HepG2 (cell line): ENCODE data around the gene NFXL1. TPM values are rescaled to one million over a fixed set of nuclear protein-coding genes. Genes with fewer than 3 reads are reported as not detected.

Experiments used
- DMAP1 ChIP-seq: IDR thresholded peaks from 2 replicates; pipeline ENCODE4 v1.6.1; 2016
- HOXA5 ChIP-seq: sonication (generic); formaldehyde crosslinking; IDR thresholded peaks from 2 replicates; pipeline ENCODE4 v1.4.0; 2020; ENCODE audit warnings: missing genetic modification reagents
- KDM2A ChIP-seq: sonication (generic); formaldehyde crosslinking; IDR thresholded peaks from 2 replicates; pipeline ENCODE4 v1.4.0; 2020; ENCODE audit warnings: low read depth, missing genetic modification reagents, borderline replicate concordance
- KDM6A ChIP-seq: IDR thresholded peaks from 2 replicates; pipeline ENCODE4 v1.6.1; 2016; ENCODE audit warnings: low read depth
- MAFF ChIP-seq: IDR thresholded peaks from 2 replicates; pipeline ENCODE4 v1.6.1; 2011; ENCODE audit warnings: low read depth, low read length, improper control_type of control experiment
- NAIF1 ChIP-seq: sonication (generic); formaldehyde crosslinking; IDR thresholded peaks from 2 replicates; pipeline ENCODE4 v1.5.0; 2020; ENCODE audit warnings: mild to moderate bottlenecking, missing genetic modification reagents, borderline replicate concordance
- PATZ1 ChIP-seq: sonication (generic); formaldehyde crosslinking; IDR thresholded peaks from 2 replicates; pipeline ENCODE4 v1.4.0; 2020; ENCODE audit warnings: missing genetic modification reagents
- RBM39 ChIP-seq: fragments of 200-400 bp; formaldehyde crosslinking; IDR thresholded peaks from one replicate; pipeline ENCODE4 v1.6.1; 2018; ENCODE audit warnings: antibody characterized with exemption, mild to moderate bottlenecking, low read depth, low read length; ENCODE audit not compliant: poor library complexity, severe bottlenecking
- SIX4 ChIP-seq: sonication (generic); formaldehyde crosslinking; IDR thresholded peaks from 2 replicates; pipeline ENCODE4 v1.4.0; 2020; ENCODE audit warnings: missing genetic modification reagents
- TIGD3 ChIP-seq: sonication (generic); formaldehyde crosslinking; IDR thresholded peaks from 2 replicates; pipeline ENCODE4 v1.5.1; 2020; ENCODE audit warnings: mild to moderate bottlenecking, missing genetic modification reagents, borderline replicate concordance
- ZNF282 ChIP-seq: fragments of 450-650 bp; IDR thresholded peaks from 2 replicates; pipeline ENCODE4 v1.6.1; 2018; ENCODE audit not compliant: partially characterized antibody
- ZNF30 ChIP-seq: sonication (generic); formaldehyde crosslinking; IDR thresholded peaks from 2 replicates; pipeline ENCODE4 v1.5.0; 2020; ENCODE audit warnings: mild to moderate bottlenecking, missing genetic modification reagents
- ZNF318 ChIP-seq: sonication (generic); formaldehyde crosslinking; IDR thresholded peaks from 2 replicates; pipeline ENCODE4 v1.4.0; 2020; ENCODE audit warnings: mild to moderate bottlenecking, missing genetic modification reagents
- ZNF567 ChIP-seq: sonication (generic); formaldehyde crosslinking; IDR thresholded peaks from 2 replicates; pipeline ENCODE4 v1.8.1; 2023; ENCODE audit warnings: mild to moderate bottlenecking, missing genetic modification reagents, borderline replicate concordance
- ZNF597 ChIP-seq: sonication (generic); formaldehyde crosslinking; IDR thresholded peaks from 2 replicates; pipeline ENCODE4 v1.5.0; 2020; ENCODE audit warnings: missing genetic modification reagents
- ZNF614 ChIP-seq: IDR thresholded peaks from 2 replicates; pipeline ENCODE4 v1.6.1; 2018; ENCODE audit warnings: missing biosample characterization, missing genetic modification reagents, inconsistent platforms, borderline replicate concordance
- ZNF713 ChIP-seq: sonication (generic); formaldehyde crosslinking; IDR thresholded peaks from 2 replicates; pipeline ENCODE4 v1.4.0; 2020; ENCODE audit warnings: mild to moderate bottlenecking, missing genetic modification reagents
- polyA plus RNA-seq, 8 experiments: library from polyadenylated mRNA; depleted of rRNA in 3 of 8; stranded (reverse) in 7 of 8; unstranded in 1 of 8; fragments of >200 nt; fragmentation: Illumina TruSeq in 4 of 8; extraction: Trizol in 4 of 8; gene quantifications; 2 replicates each; pipeline versions ENCODE4 v1.2.1 to v1.2.3, GENCODE V29; 2011 to 2016; ENCODE audit warnings: low read depth in 4 of 8, missing spikeins in 1 of 8, mixed read lengths in 1 of 8; ENCODE audit not compliant: insufficient read depth in 1 of 8
- total RNA-seq, 5 experiments: library from RNA; depleted of rRNA; stranded (reverse); fragments of >200 nt; fragmentation: Illumina TruSeq; extraction: Trizol; gene quantifications; 2 replicates each; pipeline ENCODE4 v1.2.3, GENCODE V29; 2016; ENCODE audit warnings: low read depth in 1 of 5

NFXL1 gene
- total and polyA plus RNA-seq, 2 of the 13 experiments (the other 11 are each of a cell fraction or from before 2014, with no cell fraction given) = 12.0 to 18.6 TPM

- TF ChIP-seq ZNF318 (CRISPR knock-in tag) (no peak), SIX4 (CRISPR knock-in tag) (no peak), DMAP1 (CRISPR knock-in tag) (no peak), RBM39 (no peak), NAIF1 (CRISPR knock-in tag) (no peak), TIGD3 (no peak), HOXA5 (CRISPR knock-in tag) (peak; percentile 39; the same call in 1 of the 2 replicates), ZNF282 (no peak), MAFF (no peak), KDM2A (CRISPR knock-in tag) (peak; percentile 28; the same call in 1 of the 2 replicates), ZNF30 (CRISPR knock-in tag) (no peak), KDM6A (CRISPR knock-in tag) (no peak), ZNF713 (no peak), ZNF597 (no peak), ZNF567 (CRISPR knock-in tag) (no peak), PATZ1 (CRISPR knock-in tag) (peak; percentile 21; the same call in 1 of the 2 replicates), ZNF614 (CRISPR knock-in tag) (no peak)
These were observed 77.7 kb downstream of the NFXL1 start (continued) for GRCh38 chr4:47836641-47837093.
